ENCODE data around the gene ATP6V1F.

DNA sequence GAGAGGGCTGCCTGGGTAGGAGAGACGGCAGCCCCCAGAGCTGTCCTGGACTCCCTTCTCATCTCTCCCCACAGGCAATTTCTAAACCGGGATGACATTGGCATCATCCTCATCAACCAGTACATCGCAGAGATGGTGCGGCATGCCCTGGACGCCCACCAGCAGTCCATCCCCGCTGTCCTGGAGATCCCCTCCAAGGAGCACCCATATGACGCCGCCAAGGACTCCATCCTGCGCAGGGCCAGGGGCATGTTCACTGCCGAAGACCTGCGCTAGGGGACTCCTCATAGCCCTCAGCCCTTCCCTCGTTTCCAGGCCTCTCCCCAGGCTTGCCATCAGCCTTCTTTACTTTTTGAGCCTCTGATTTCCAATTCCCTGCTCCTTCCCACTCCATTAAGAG lies 2.6 kb downstream of the ATP6V1F start:
- TF ChIP-seq EZH2 (IDR thresholded peaks at IDR 0.05; ENCODE audit: insufficient read depth, poor library complexity, severe bottlenecking) (no peak), EZH2phosphoT487 (IDR thresholded peaks at IDR 0.05; ENCODE audit: insufficient read depth, low read depth) (no peak)

All from GM23248 (cell line).